ENCODE measurements around the gene DPH5. TPM values are rescaled to one million over a fixed set of nuclear protein-coding genes. Genes with fewer than 3 reads are reported as not detected.

The DPH5 gene
- total and polyA plus RNA-seq, 2 of the 4 experiments (the other 2 are of a cell fraction) = 32.3 to 42.0 TPM

DNA sequence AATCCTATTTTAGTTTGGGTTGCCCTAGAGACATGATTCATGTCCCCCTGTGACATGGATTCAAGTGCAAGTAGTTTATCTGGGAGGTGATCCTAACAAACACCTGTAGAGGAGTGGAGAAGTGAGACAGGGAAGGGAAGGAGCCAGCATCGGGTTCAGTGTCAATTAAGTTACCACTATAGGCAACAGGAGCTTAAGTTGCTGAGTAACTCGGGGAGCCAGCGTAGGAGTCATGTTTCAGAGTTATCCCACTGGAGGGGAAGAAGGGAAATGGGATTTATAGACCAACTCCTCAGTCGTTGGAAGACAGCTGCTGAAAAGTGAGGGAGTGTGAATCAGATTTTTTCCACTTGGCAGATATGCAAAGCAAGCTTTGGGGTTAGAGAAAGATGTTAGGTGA, 74.8 kb downstream of the DPH5 start:
- H2AFZ ChIP-seq (replicated peaks; ENCODE audit: low read length, poor library complexity) = peak overlapping the region; percentile 4
- no TSS peak for BruUV-seq (replicated peaks)
- H3K23ac ChIP-seq (ENCODE audit: low read depth, low read length) = no peak overlapping the region
- H3K9ac ChIP-seq (ENCODE audit: low read depth, low read length) = no peak overlapping the region
- intact Hi-C loops (cut with micrococcal nuclease) (no loop called here), in situ Hi-C loops (cut with MboI; ENCODE audit: low sequenced_read_pairs) (no loop called here), dilution Hi-C loops (cut with HindIII; ENCODE audit: low sequenced_read_pairs, unreplicated experiment) (no loop called here)
- TF ChIP-seq FOS (IDR thresholded peaks at IDR 0.05; ENCODE audit: low read depth, low read length) (no peak), RAD21 (IDR thresholded peaks at IDR 0.05; ENCODE audit: low read length) (no peak), RFX5 (IDR thresholded peaks at IDR 0.05; ENCODE audit: low read depth, low read length) (no peak), CEBPB (IDR thresholded peaks at IDR 0.05; ENCODE audit: low read depth, low read length) (no peak), SMC3 (IDR thresholded peaks at IDR 0.05; ENCODE audit: low read depth, low read length) (no peak), MXI1 (IDR thresholded peaks at IDR 0.05; ENCODE audit: borderline replicate concordance, low read depth, low read length) (no peak), POLR2A (IDR thresholded peaks at IDR 0.05; ENCODE audit: low read depth, low read length) (no peak), NFE2L2 (IDR thresholded peaks at IDR 0.05; ENCODE audit: low read depth, low read length) (no peak)
- TF ChIP-seq, protein P1, sequence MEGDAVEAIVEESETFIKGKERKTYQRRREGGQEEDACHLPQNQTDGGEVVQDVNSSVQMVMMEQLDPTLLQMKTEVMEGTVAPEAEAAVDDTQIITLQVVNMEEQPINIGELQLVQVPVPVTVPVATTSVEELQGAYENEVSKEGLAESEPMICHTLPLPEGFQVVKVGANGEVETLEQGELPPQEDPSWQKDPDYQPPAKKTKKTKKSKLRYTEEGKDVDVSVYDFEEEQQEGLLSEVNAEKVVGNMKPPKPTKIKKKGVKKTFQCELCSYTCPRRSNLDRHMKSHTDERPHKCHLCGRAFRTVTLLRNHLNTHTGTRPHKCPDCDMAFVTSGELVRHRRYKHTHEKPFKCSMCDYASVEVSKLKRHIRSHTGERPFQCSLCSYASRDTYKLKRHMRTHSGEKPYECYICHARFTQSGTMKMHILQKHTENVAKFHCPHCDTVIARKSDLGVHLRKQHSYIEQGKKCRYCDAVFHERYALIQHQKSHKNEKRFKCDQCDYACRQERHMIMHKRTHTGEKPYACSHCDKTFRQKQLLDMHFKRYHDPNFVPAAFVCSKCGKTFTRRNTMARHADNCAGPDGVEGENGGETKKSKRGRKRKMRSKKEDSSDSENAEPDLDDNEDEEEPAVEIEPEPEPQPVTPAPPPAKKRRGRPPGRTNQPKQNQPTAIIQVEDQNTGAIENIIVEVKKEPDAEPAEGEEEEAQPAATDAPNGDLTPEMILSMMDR (conservative IDR thresholded peaks at IDR 0.05; ENCODE audit: low read depth, low read length) = no peak
- H3K79me1 ChIP-seq (ENCODE audit: low read depth in 1 of 2, low read length in 2 of 2) = peaks cover 15 to 36% of the 10 kb centered on the region in 2 experiments
- H2BK15ac ChIP-seq (ENCODE audit: low read depth, low read length) = no peak overlapping the region
- H4K20me1 ChIP-seq (ENCODE audit: insufficient read depth, low read length) = no peaks in the 10 kb centered on the region
- no peak overlapping the region for H3K4me3 ChIP-seq (ENCODE audit: insufficient read depth, low read depth, low read length)
- H2BK120ac ChIP-seq (ENCODE audit: low read depth, low read length) = no peak overlapping the region
- WGBS, 2 experiments (ENCODE audit: extremely low coverage in 2 of 2, insufficient read length in 1 of 2) = 0% methylated on average over 1 of the region's 4 CpGs; no CpG with 5 or more reads in 1 of the 2 experiments
- H3K27me3 ChIP-seq (ENCODE audit: control insufficient read depth, insufficient read depth, low read length) = no peaks in the 10 kb centered on the region
- no peak overlapping the region for H4K91ac ChIP-seq (ENCODE audit: insufficient read depth, low read depth, low read length)
- peak overlapping the region; percentile 18 for H2AK9ac ChIP-seq (replicated peaks; ENCODE audit: low read depth, low read length, poor library complexity)
- no peak overlapping the region for H4K5ac ChIP-seq (ENCODE audit: low read depth, low read length)
- no peak overlapping the region for H3K4ac ChIP-seq (ENCODE audit: low read depth, low read length)
- DNase-seq (peak; percentile 81), ATAC-seq (ENCODE audit: low read depth) (peak; percentile 80)
- no peak overlapping the region for H3K18ac ChIP-seq (ENCODE audit: low read depth, low read length)
- ChIA-PET CTCF (interaction anchor here (1.1 kb wide), 1 partner anchor 10 kb away, joined by 5 read pairs; no protein-coding TSS in a partner anchor), POLR2A (ENCODE audit: unreplicated experiment) (no interaction called here)
- no peaks in the 10 kb centered on the region for H3K9me3 ChIP-seq (ENCODE audit: control insufficient read depth, insufficient read depth, low read length)
- H2BK5ac ChIP-seq (ENCODE audit: low read depth, low read length, poor library complexity, severe bottlenecking) = no peak overlapping the region
- H3K4me1 ChIP-seq (ENCODE audit: control insufficient read depth, insufficient read depth, low read length) = peaks cover 8% of the 10 kb centered on the region
- H3K14ac ChIP-seq (replicated peaks; ENCODE audit: low read depth, low read length) = no peak overlapping the region
- H2BK20ac ChIP-seq (ENCODE audit: low read depth, low read length) = no peak overlapping the region
- H3K4me2 ChIP-seq (ENCODE audit: low read depth, low read length) = peak overlapping the region; percentile 63
- no peak overlapping the region; the same call in 1 of the 2 replicates for H2AK5ac ChIP-seq (ENCODE audit: low read depth, low read length)
- no peak overlapping the region for H4K8ac ChIP-seq (ENCODE audit: low read depth in 2 of 2, low read length in 2 of 2)
- peak overlapping the region; percentile 65; the same call in 1 of the 2 replicates for H3K27ac ChIP-seq (ENCODE audit: insufficient read depth, low read length)
- H3K56ac ChIP-seq (ENCODE audit: extremely low read depth, insufficient read depth, low read length) = no peak overlapping the region
- peaks cover 9% of the 10 kb centered on the region for H3K9me1 ChIP-seq (ENCODE audit: insufficient read depth, low read length)
- no peaks in the 10 kb centered on the region for H3K36me3 ChIP-seq (ENCODE audit: control insufficient read depth, insufficient read depth, low read length)
